ENCODE results near the gene KIF4A.
"Not testable (repeated sequence)": the region's sequence is repeated elsewhere in the genome, so short reads cannot be mapped to it uniquely, and the experiment has no call there.

KIF4A gene, protein sequence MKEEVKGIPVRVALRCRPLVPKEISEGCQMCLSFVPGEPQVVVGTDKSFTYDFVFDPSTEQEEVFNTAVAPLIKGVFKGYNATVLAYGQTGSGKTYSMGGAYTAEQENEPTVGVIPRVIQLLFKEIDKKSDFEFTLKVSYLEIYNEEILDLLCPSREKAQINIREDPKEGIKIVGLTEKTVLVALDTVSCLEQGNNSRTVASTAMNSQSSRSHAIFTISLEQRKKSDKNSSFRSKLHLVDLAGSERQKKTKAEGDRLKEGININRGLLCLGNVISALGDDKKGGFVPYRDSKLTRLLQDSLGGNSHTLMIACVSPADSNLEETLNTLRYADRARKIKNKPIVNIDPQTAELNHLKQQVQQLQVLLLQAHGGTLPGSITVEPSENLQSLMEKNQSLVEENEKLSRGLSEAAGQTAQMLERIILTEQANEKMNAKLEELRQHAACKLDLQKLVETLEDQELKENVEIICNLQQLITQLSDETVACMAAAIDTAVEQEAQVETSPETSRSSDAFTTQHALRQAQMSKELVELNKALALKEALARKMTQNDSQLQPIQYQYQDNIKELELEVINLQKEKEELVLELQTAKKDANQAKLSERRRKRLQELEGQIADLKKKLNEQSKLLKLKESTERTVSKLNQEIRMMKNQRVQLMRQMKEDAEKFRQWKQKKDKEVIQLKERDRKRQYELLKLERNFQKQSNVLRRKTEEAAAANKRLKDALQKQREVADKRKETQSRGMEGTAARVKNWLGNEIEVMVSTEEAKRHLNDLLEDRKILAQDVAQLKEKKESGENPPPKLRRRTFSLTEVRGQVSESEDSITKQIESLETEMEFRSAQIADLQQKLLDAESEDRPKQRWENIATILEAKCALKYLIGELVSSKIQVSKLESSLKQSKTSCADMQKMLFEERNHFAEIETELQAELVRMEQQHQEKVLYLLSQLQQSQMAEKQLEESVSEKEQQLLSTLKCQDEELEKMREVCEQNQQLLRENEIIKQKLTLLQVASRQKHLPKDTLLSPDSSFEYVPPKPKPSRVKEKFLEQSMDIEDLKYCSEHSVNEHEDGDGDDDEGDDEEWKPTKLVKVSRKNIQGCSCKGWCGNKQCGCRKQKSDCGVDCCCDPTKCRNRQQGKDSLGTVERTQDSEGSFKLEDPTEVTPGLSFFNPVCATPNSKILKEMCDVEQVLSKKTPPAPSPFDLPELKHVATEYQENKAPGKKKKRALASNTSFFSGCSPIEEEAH

DNA sequence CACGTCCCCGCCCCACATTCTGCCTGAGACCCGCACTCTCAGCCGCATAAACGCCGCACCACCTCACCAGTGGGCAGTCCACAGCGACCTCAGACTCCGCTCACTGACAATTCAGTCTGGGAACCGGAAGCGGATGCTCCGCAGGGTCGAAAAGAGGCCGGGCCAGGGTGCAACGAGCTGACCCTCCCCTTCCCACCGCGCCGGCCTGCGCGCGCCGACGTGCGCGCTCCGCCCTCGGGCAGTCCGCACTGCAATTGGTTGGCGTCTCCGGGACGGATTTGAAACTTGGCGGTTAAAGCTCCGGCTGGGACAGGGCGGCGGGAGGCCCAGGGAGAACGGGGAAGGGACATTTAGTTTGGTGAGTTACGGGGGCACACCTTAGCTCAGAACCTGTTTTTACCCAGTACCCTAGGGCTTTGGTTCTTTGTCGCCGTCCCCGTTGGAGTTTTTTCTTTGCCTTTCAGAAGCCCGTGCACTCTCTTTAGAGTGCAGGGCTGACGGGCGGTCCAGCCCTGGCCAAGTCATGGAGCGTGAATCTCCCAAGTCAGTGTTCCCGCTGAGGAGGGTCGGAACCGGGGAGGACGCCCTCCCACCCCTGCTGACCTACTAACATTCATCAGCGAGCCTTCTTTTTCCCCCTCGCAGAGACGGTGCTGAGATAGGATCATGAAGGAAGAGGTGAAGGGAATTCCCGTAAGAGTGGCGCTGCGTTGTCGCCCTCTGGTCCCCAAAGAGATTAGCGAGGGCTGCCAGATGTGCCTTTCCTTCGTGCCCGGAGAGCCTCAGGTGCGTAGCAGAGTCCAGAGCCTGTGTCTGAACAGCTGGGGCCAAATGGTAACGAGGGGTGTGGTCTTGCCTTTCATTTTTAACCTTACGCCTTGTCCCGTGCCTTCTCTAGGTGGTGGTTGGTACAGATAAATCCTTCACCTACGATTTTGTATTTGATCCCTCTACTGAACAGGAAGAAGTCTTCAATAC lies at the start of gene KIF4A, which contains the start of gene PDZD11:
KIF4A (plus strand) TSS at position 312 of the 978 bp plus-strand sequence; CDS start at position 667, 355 bp downstream.
PDZD11 (minus strand) TSS at position 135 of the 978 bp plus-strand sequence. CDS start 586 bp downstream, outside the sequence.
- no peaks in the 10 kb centered on the region for H4K20me1 ChIP-seq
- peaks cover 28% of the 10 kb centered on the region for H3K4me1 ChIP-seq
- peaks cover 82% of the 10 kb centered on the region for H3K27me3 ChIP-seq
- peak within 1 kb of the TSS; percentile 72 for H3K4me2 ChIP-seq
- peak within 1 kb of the TSS; percentile 80 for H3K9ac ChIP-seq
- H3K36me3 ChIP-seq: peaks cover 31% of the 10 kb centered on the region
- peak within 1 kb of the TSS; percentile 73; the same call in 1 of the 2 replicates for H3K27ac ChIP-seq
- no peak for TF ChIP-seq Cebpa-rat (IDR thresholded peaks at IDR 0.05)
- H3K9me3 ChIP-seq: no peaks in the 10 kb centered on the region
- H3K4me3 ChIP-seq: peak within 1 kb of the TSS; percentile 76

DNA sequence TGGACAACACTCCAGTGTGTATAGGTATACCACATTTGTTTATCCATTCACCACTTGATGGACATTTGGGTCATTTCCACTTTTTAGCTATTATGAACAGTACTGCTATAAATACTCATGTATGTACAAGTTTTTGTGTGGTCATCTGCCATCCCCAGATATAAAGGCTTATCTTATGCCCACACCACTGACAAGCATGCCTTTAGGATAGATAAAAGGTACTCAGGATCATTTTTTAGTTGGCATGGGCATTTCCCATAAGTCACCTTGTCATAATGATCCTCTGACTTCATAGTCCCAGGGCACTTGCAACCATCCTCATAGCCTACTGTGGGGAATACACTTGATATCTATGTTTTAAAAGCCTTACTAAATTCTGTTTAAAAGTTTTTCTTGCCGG lies 49.2 kb upstream of the KIF4A start:
- H3K4me2 ChIP-seq: no peak overlapping the region
- H4K20me1 ChIP-seq: peaks cover 6% of the 10 kb centered on the region; the same call in 1 of the 2 replicates
- H3K36me3 ChIP-seq: no peaks in the 10 kb centered on the region
- H3K4me3 ChIP-seq: no peak overlapping the region
- no peak overlapping the region for H3K9ac ChIP-seq
- peaks cover 87% of the 10 kb centered on the region for H3K27me3 ChIP-seq
- no peaks in the 10 kb centered on the region for H3K4me1 ChIP-seq
- no peak for TF ChIP-seq Cebpa-rat (IDR thresholded peaks at IDR 0.05)
- H3K9me3 ChIP-seq: no peaks in the 10 kb centered on the region
- no peak overlapping the region for H3K27ac ChIP-seq

DNA sequence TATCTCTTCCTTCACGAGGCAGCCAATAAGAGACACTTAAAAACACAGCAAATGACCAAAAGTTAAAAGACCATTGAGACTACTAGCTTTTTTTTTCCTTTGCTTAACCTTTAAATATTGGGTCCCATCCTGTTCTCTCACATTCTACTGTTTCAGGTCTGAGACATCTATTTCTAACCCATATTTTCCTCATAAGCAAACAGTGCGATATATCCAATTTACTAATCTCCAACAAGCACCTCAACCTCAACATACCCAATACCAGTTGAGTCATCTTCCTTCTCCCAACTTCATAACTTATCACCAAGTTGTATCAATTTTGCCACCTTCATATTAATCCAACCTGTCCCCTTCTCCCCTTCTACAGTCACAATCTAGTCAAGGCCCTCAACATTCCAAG lies 48.4 kb upstream of the KIF4A start:
- no peak for TF ChIP-seq Cebpa-rat (IDR thresholded peaks at IDR 0.05)
- no peak overlapping the region for H3K9ac ChIP-seq
- H4K20me1 ChIP-seq: peaks cover 6% of the 10 kb centered on the region; the same call in 1 of the 2 replicates
- H3K4me2 ChIP-seq: no peak overlapping the region
- H3K27me3 ChIP-seq: peaks cover 86% of the 10 kb centered on the region
- H3K27ac ChIP-seq: no peak overlapping the region
- no peak overlapping the region for H3K4me3 ChIP-seq
- H3K4me1 ChIP-seq: no peaks in the 10 kb centered on the region
- H3K9me3 ChIP-seq: no peaks in the 10 kb centered on the region
- H3K36me3 ChIP-seq: no peaks in the 10 kb centered on the region

DNA sequence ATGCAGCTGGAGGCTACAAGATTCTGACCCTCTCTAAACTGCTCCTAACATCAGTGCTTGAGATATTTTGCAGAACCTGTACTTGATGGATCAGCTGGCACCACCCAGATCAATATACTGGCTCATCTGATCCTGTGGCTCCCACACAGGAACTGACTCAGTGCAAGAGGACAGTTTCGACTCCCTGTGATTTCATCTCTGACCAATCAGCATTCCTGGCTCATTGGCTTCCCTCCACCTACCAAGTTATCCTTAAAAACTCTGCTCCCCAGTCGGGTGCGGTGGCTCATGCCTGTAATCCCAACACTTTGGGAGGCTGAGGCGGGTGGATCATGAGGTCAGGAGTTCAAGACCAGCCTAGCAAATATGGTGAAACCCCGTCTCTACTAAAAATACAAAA lies 46.3 kb upstream of the KIF4A start:
- not testable (repeated sequence) for H3K9ac ChIP-seq, H3K4me3 ChIP-seq, H3K9me3 ChIP-seq, H3K4me2 ChIP-seq, H4K20me1 ChIP-seq, H3K27ac ChIP-seq, H3K36me3 ChIP-seq, H3K4me1 ChIP-seq
- peaks cover 88% of the 10 kb centered on the region for H3K27me3 ChIP-seq

DNA sequence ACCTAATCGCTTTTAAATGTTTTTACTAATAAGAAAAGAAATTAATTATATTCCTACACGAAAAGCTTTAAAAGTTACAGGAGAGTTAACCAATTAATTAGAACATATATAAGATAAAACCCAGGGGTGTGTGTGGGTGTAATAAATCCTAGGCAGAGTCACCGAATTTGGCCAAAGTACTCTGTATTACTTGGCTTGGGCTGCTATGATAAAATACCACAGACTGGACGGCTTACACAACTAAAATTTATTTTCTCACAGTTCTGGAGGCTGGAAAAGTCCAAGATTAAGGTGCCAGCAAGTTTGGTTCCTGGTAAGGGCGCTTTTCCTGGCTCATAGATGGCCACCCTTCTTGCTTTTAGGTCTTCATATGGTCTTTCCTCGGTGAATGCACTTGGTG lies 45.0 kb upstream of the KIF4A start:
- Histone ChIP-seq H3K36me3 (no peaks in the 10 kb centered on the region), H4K20me1 (no peaks in the 10 kb centered on the region; the same call in 1 of the 2 replicates), H3K27me3 (peaks cover 84% of the 10 kb centered on the region), H3K9me3 (no peaks in the 10 kb centered on the region), H3K4me3 (no peak overlapping the region), H3K27ac (no peak overlapping the region), H3K9ac (no peak overlapping the region), H3K4me2 (no peak overlapping the region), H3K4me1 (no peaks in the 10 kb centered on the region)
- no peak for TF ChIP-seq Cebpa-rat (IDR thresholded peaks at IDR 0.05)

DNA sequence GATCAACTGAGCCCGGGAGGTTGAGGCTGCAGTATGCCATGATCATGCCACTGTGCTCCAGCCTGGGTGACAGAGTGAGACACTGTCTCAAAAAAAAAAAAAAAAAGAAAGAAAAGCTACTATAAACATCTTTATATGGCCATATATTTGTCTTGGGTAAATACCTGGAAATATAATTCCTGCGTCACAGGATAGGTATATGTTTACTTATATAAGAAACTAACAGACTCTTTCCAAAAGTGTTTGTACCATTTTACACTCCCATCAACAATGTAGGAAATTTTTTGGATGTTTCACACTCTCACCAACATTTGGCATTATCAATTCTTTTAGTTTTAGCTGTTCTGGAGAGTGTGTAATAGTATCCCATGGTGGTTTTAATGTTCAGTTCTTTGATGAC lies 42.7 kb upstream of the KIF4A start:
- no peak overlapping the region for H3K27ac ChIP-seq
- no peak for TF ChIP-seq Cebpa-rat (IDR thresholded peaks at IDR 0.05)
- H3K4me1 ChIP-seq: no peaks in the 10 kb centered on the region
- H4K20me1 ChIP-seq: no peaks in the 10 kb centered on the region
- no peak overlapping the region for H3K4me2 ChIP-seq
- H3K9me3 ChIP-seq: no peaks in the 10 kb centered on the region
- peaks cover 79% of the 10 kb centered on the region for H3K27me3 ChIP-seq
- no peaks in the 10 kb centered on the region for H3K36me3 ChIP-seq
- H3K9ac ChIP-seq: no peak overlapping the region
- H3K4me3 ChIP-seq: no peak overlapping the region

DNA sequence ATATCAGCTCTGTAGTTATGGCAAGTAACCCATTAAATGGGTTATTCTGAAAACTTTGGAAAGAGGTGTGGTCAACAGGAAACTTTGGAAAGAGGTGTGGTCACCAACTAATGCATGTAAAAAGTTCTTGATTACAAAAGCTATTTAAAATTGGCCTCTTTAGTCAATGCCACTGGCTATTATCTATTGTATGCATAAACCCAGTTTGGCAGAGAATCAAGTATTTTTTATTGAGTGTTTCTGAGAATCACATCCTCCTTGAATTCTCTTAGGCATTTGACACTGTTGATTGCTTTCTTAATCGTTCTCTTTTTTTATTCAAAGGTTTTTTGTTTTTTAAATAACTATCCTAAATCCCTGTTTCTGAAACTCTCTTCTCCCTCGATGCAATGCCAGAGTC lies 37.4 kb upstream of the KIF4A start:
- H3K36me3 ChIP-seq: no peaks in the 10 kb centered on the region
- peaks cover 73% of the 10 kb centered on the region for H3K27me3 ChIP-seq
- no peak overlapping the region for H3K9ac ChIP-seq
- no peak overlapping the region for H3K4me2 ChIP-seq
- H4K20me1 ChIP-seq: no peaks in the 10 kb centered on the region
- H3K9me3 ChIP-seq: no peaks in the 10 kb centered on the region
- H3K4me3 ChIP-seq: no peak overlapping the region
- TF ChIP-seq Cebpa-rat (IDR thresholded peaks at IDR 0.05): no peak
- no peak overlapping the region for H3K27ac ChIP-seq
- H3K4me1 ChIP-seq: no peaks in the 10 kb centered on the region

DNA sequence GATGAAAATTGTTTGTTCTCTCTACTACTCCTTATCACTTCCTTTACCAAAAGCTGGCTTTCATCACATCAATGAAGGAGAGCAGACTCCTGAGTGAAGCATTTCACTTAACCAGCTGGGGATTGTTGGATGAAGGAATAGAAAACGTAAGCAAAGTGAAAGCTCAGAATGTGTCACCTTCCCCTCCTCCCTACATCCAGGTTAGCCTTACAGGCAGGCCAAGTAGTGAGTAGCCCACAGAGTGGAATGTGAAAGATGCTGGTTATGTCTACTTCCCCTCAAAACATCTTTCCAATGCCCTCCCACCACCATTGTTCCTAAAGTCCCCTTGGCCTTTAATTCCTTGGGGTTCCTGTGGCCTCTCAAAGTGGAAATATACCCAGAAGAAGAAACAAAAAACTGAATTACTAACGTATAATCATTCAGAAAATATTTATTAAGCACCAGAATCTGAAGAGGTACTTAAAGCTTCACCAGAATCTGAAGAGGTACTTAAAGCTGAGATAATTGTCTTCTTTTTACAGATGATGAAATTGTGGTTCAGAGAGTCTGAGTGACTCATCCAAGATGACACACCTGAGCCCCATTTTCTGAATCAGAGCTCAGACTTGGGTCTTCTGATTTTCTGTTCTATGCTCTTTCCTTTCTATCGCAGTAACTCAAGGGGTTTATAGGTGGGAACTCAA lies 36.4 kb upstream of the KIF4A start:
- H3K27me3 ChIP-seq: peaks cover 75% of the 10 kb centered on the region
- H3K4me1 ChIP-seq: no peaks in the 10 kb centered on the region
- H3K4me3 ChIP-seq: no peak overlapping the region
- no peaks in the 10 kb centered on the region for H3K36me3 ChIP-seq
- no peak overlapping the region for H3K9ac ChIP-seq
- H4K20me1 ChIP-seq: no peaks in the 10 kb centered on the region
- no peak overlapping the region for H3K4me2 ChIP-seq
- TF ChIP-seq Cebpa-rat (IDR thresholded peaks at IDR 0.05): no peak
- no peak overlapping the region for H3K27ac ChIP-seq
- no peaks in the 10 kb centered on the region for H3K9me3 ChIP-seq

Measured in BLaER1 (cell line).